ENCODE measurements around the gene TIMM13. TPM values are rescaled to one million over a fixed set of nuclear protein-coding genes. Genes with fewer than 3 reads are reported as not detected.

The TIMM13 gene
- total RNA-seq, 1 experiment from 2014 or later: 81.8 TPM

DNA sequence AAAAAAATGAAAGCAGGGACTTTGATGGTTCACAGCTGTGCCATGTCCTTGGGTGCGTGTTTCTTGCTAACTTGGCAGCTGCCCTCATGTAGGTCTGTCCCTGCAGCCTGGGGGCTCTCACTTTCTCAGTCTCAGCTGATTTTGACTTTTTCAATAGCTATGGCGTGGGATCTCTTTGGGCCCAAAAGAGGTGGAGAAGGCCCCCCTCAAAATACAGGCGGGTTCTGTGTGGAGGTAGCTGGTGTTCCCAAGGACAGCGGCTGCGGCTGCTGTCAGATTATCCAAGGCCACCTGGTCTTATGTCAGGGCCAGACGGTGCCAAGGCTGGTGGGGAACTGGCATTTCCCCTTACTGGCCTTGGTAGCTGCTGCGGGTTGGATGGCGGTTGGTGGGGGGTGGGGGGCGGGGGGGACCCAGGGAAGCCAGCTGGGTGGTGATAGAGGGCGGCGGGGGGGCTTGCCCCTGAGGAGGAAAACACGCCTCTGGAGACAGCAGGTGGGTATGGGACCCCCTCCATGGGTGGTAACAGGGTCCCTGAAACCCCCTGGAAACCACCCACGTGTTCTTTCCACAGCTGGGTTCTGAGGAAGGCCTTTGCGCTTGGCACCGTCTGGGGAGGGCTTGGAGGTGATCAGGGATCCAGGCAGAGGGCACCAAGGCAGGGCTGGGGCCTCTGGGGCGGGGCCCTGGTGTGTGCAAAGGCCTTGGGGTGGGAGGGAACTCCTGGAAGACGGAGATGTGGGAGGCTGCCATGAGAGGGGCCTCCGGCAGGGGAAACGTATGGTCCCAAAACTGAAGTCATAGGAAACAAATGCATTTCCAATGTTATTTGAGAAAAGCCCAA lies 4.1 kb downstream of the TIMM13 start:
- intact Hi-C loops (cut with micrococcal nuclease; ENCODE audit: unreplicated experiment): no loop called here
- no peak overlapping the region for H3K4me3 Mint-ChIP-seq (ENCODE audit: low read depth, unreplicated experiment)
- no peaks in the 10 kb centered on the region for H3K4me1 Mint-ChIP-seq (ENCODE audit: low read depth, unreplicated experiment)
- no peak for DNase-seq
- no peak overlapping the region for H3K27ac Mint-ChIP-seq (ENCODE audit: unreplicated experiment)
- H3K27me3 Mint-ChIP-seq (ENCODE audit: unreplicated experiment): no peaks in the 10 kb centered on the region
- H3K9me3 Mint-ChIP-seq (ENCODE audit: low read depth, unreplicated experiment): no peaks in the 10 kb centered on the region
- CTCF ChIA-PET: interaction anchor here (0.6 to 0.7 kb wide), 2 partner anchors 478 to 1646 kb away, joined by 4 to 5 read pairs; partner anchors contain the start of gene ZNF57
- TF ChIP-seq CTCF (IDR thresholded peaks at IDR 0.05; ENCODE audit: unreplicated experiment): no peak
- no TSS peak for BruUV-seq (replicated peaks)
- H3K36me3 Mint-ChIP-seq (ENCODE audit: insufficient read depth, unreplicated experiment): peaks cover 22% of the 10 kb centered on the region

- no peak for TF ChIP-seq CTCF (IDR thresholded peaks at IDR 0.05; ENCODE audit: unreplicated experiment)
- Mint-ChIP-seq H3K36me3 (ENCODE audit: insufficient read depth, unreplicated experiment) (peaks cover 6% of the 10 kb centered on the region), H3K4me3 (ENCODE audit: low read depth, unreplicated experiment) (no peak overlapping the region), H3K4me1 (ENCODE audit: low read depth, unreplicated experiment) (no peaks in the 10 kb centered on the region), H3K27me3 (ENCODE audit: unreplicated experiment) (no peaks in the 10 kb centered on the region), H3K9me3 (ENCODE audit: low read depth, unreplicated experiment) (no peaks in the 10 kb centered on the region), H3K27ac (ENCODE audit: unreplicated experiment) (no peak overlapping the region)
- CTCF ChIA-PET: no interaction called here
- intact Hi-C loops (cut with micrococcal nuclease; ENCODE audit: unreplicated experiment): no loop called here
- BruUV-seq (replicated peaks): no TSS peak
- DNase-seq: no peak
These were observed 5.6 kb downstream of the TIMM13 start for GRCh38 chr19:2421581-2422306.

DNA sequence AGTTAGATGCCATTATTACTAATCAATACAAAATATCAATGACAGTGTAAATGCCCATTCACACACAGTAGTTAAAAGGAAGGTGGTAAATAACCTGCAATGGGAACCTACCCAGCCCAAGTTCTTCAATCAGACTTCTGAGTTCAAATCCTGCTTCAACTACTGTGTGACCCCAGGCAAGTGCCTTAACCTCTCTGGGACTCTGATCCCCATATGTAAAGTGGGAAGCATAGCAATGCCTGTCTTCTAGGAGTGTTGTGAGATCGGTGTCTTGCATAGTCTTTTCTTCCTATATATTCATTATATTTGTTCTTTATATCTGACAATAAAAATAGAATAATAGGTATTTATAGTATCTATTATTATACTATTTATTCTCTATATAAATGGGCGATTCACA lies 6.9 kb downstream of the TIMM13 start:
- no peaks in the 10 kb centered on the region for H3K36me3 Mint-ChIP-seq (ENCODE audit: insufficient read depth, unreplicated experiment)
- H3K27ac Mint-ChIP-seq (ENCODE audit: unreplicated experiment): no peak overlapping the region
- no peak for TF ChIP-seq CTCF (IDR thresholded peaks at IDR 0.05; ENCODE audit: unreplicated experiment)
- H3K4me3 Mint-ChIP-seq (ENCODE audit: low read depth, unreplicated experiment): no peak overlapping the region
- no peaks in the 10 kb centered on the region for H3K4me1 Mint-ChIP-seq (ENCODE audit: low read depth, unreplicated experiment)
- intact Hi-C loops (cut with micrococcal nuclease; ENCODE audit: unreplicated experiment): no loop called here
- CTCF ChIA-PET: no interaction called here
- BruUV-seq (replicated peaks): no TSS peak
- no peak for DNase-seq
- no peaks in the 10 kb centered on the region for H3K9me3 Mint-ChIP-seq (ENCODE audit: low read depth, unreplicated experiment)
- no peaks in the 10 kb centered on the region for H3K27me3 Mint-ChIP-seq (ENCODE audit: unreplicated experiment)

- CTCF ChIA-PET: no interaction called here
- no peaks in the 10 kb centered on the region for H3K4me1 Mint-ChIP-seq (ENCODE audit: low read depth, unreplicated experiment)
- H3K9me3 Mint-ChIP-seq (ENCODE audit: low read depth, unreplicated experiment): no peaks in the 10 kb centered on the region
- BruUV-seq (replicated peaks): no TSS peak
- H3K27ac Mint-ChIP-seq (ENCODE audit: unreplicated experiment): no peak overlapping the region
- intact Hi-C loops (cut with micrococcal nuclease; ENCODE audit: unreplicated experiment): no loop called here
- no peak for TF ChIP-seq CTCF (IDR thresholded peaks at IDR 0.05; ENCODE audit: unreplicated experiment)
- no peak for DNase-seq
- no peaks in the 10 kb centered on the region for H3K27me3 Mint-ChIP-seq (ENCODE audit: unreplicated experiment)
- no peak overlapping the region for H3K4me3 Mint-ChIP-seq (ENCODE audit: low read depth, unreplicated experiment)
- no peaks in the 10 kb centered on the region for H3K36me3 Mint-ChIP-seq (ENCODE audit: insufficient read depth, unreplicated experiment)
These were observed 7.6 kb downstream of the TIMM13 start for GRCh38 chr19:2419754-2420153.
